ENCODE measurements around the gene HRAS.

Gene HRAS

GRCh38 chr11:560305-561147 lies 25.1 kb upstream of the HRAS start, which contains the start of the genes LMNTD2 and RASSF7:
LMNTD2 (minus strand) TSS chr11:560738; CDS start chr11:560716, 22 bp downstream.
RASSF7 (plus strand) TSS chr11:560970; CDS start chr11:561769, 799 bp downstream.
- Histone ChIP-seq H3K36me3 (ENCODE audit: insufficient read depth, low read length) (no peaks in the 10 kb centered on the region), H3K9me3 (ENCODE audit: control insufficient read depth, insufficient read depth, low read length) (no peaks in the 10 kb centered on the region), H3K4me1 (ENCODE audit: insufficient read depth, low read length) (peaks cover 9% of the 10 kb centered on the region), H3K9ac (ENCODE audit: low read depth, low read length) (peak within 1 kb of the TSS; percentile 83)

- Histone ChIP-seq H3K9ac (ENCODE audit: low read depth, low read length) (peak overlapping the region; percentile 77), H3K36me3 (ENCODE audit: insufficient read depth, low read length) (no peaks in the 10 kb centered on the region), H3K4me1 (ENCODE audit: insufficient read depth, low read length) (peaks cover 8% of the 10 kb centered on the region; the same call in 1 of the 2 replicates), H3K9me3 (ENCODE audit: control insufficient read depth, insufficient read depth, low read length) (no peaks in the 10 kb centered on the region)
Observed at GRCh38 chr11:559712-560304, 24.4 kb upstream of the HRAS start.

- Histone ChIP-seq H3K9ac (ENCODE audit: low read depth, low read length) (no peak overlapping the region), H3K4me1 (ENCODE audit: insufficient read depth, low read length) (peaks cover 8% of the 10 kb centered on the region; the same call in 1 of the 2 replicates), H3K9me3 (ENCODE audit: control insufficient read depth, insufficient read depth, low read length) (no peaks in the 10 kb centered on the region), H3K36me3 (ENCODE audit: insufficient read depth, low read length) (no peaks in the 10 kb centered on the region)
Observed at GRCh38 chr11:559020-559620, 23.7 kb upstream of the HRAS start.

- Histone ChIP-seq H3K36me3 (ENCODE audit: insufficient read depth, low read length) (no peaks in the 10 kb centered on the region), H3K9ac (ENCODE audit: low read depth, low read length) (no peak overlapping the region), H3K4me1 (ENCODE audit: insufficient read depth, low read length) (peaks cover 8% of the 10 kb centered on the region; the same call in 1 of the 2 replicates), H3K9me3 (ENCODE audit: control insufficient read depth, insufficient read depth, low read length) (no peaks in the 10 kb centered on the region)
Observed at GRCh38 chr11:558503-558902, 23.1 kb upstream of the HRAS start.

GRCh38 chr11:557328-558132 lies 22.2 kb upstream of the HRAS start:
- Histone ChIP-seq H3K9me3 (ENCODE audit: control insufficient read depth, insufficient read depth, low read length) (no peaks in the 10 kb centered on the region), H3K9ac (ENCODE audit: low read depth, low read length) (no peak overlapping the region), H3K4me1 (ENCODE audit: insufficient read depth, low read length) (peaks cover 8% of the 10 kb centered on the region; the same call in 1 of the 2 replicates), H3K36me3 (ENCODE audit: insufficient read depth, low read length) (no peaks in the 10 kb centered on the region)

GRCh38 chr11:556662-557256 lies 21.4 kb upstream of the HRAS start:
- H3K9me3 ChIP-seq (ENCODE audit: control insufficient read depth, insufficient read depth, low read length) = no peaks in the 10 kb centered on the region
- H3K9ac ChIP-seq (ENCODE audit: low read depth, low read length) = peak overlapping the region; percentile 68; the same call in 1 of the 2 replicates
- H3K36me3 ChIP-seq (ENCODE audit: insufficient read depth, low read length) = no peaks in the 10 kb centered on the region
- H3K4me1 ChIP-seq (ENCODE audit: insufficient read depth, low read length) = peaks cover 8% of the 10 kb centered on the region; the same call in 1 of the 2 replicates

- Histone ChIP-seq H3K36me3 (ENCODE audit: insufficient read depth, low read length) (no peaks in the 10 kb centered on the region), H3K9me3 (ENCODE audit: control insufficient read depth, insufficient read depth, low read length) (no peaks in the 10 kb centered on the region), H3K9ac (ENCODE audit: low read depth, low read length) (peak overlapping the region; percentile 68), H3K4me1 (ENCODE audit: insufficient read depth, low read length) (peaks cover 8% of the 10 kb centered on the region; the same call in 1 of the 2 replicates)
Observed at GRCh38 chr11:555780-556661, 20.6 kb upstream of the HRAS start.

- Histone ChIP-seq H3K9ac (ENCODE audit: low read depth, low read length) (peak overlapping the region; percentile 68; the same call in 1 of the 2 replicates), H3K4me1 (ENCODE audit: insufficient read depth, low read length) (peaks cover 8% of the 10 kb centered on the region; the same call in 1 of the 2 replicates), H3K36me3 (ENCODE audit: insufficient read depth, low read length) (no peaks in the 10 kb centered on the region)
Observed at GRCh38 chr11:555227-555779, 19.9 kb upstream of the HRAS start.

GRCh38 chr11:554428-555226 lies 19.3 kb upstream of the HRAS start:
- Histone ChIP-seq H3K9ac (ENCODE audit: low read depth, low read length) (peak overlapping the region; percentile 33), H3K36me3 (ENCODE audit: insufficient read depth, low read length) (no peaks in the 10 kb centered on the region), H3K9me3 (ENCODE audit: control insufficient read depth, insufficient read depth, low read length) (no peaks in the 10 kb centered on the region), H3K4me1 (ENCODE audit: insufficient read depth, low read length) (peaks cover 8% of the 10 kb centered on the region; the same call in 1 of the 2 replicates)

More at GRCh38 chr11:555227-555779, 19.9 kb upstream of the HRAS start:
- H3K9me3 ChIP-seq (ENCODE audit: control insufficient read depth, insufficient read depth, low read length) = no peaks in the 10 kb centered on the region

GRCh38 chr11:553988-554340 lies 18.6 kb upstream of the HRAS start:
- H3K36me3 ChIP-seq (ENCODE audit: insufficient read depth, low read length) = no peaks in the 10 kb centered on the region
- peaks cover 5% of the 10 kb centered on the region; the same call in 1 of the 2 replicates for H3K4me1 ChIP-seq (ENCODE audit: insufficient read depth, low read length)
- no peak overlapping the region; the same call in 1 of the 2 replicates for H3K9ac ChIP-seq (ENCODE audit: low read depth, low read length)
- no peaks in the 10 kb centered on the region for H3K9me3 ChIP-seq (ENCODE audit: control insufficient read depth, insufficient read depth, low read length)

- Histone ChIP-seq H3K9me3 (ENCODE audit: control insufficient read depth, insufficient read depth, low read length) (no peaks in the 10 kb centered on the region), H3K36me3 (ENCODE audit: insufficient read depth, low read length) (no peaks in the 10 kb centered on the region), H3K4me1 (ENCODE audit: insufficient read depth, low read length) (peaks cover 5% of the 10 kb centered on the region; the same call in 1 of the 2 replicates), H3K9ac (ENCODE audit: low read depth, low read length) (no peak overlapping the region)
Observed at GRCh38 chr11:553083-553987, 18.0 kb upstream of the HRAS start.

Measured in ES-I3 (cell line).